GM18519 (cell line): ENCODE data around the gene PABPC1L.
A peak's percentile ranks its signal among the peaks of the same experiment; 100 is the strongest.

Experiments used
- ATAC-seq: cut with Tn5 transposase; IDR thresholded peaks from one replicate; pipeline ENCODE4 v1.9.1; 2021; ENCODE audit warnings: mild to moderate bottlenecking, moderate library complexity; ENCODE audit not compliant: unreplicated experiment, low FRiP score

Gene PABPC1L

GRCh38 chr20:44942264-44942973, 32.6 kb downstream of the PABPC1L start:
- no peak for ATAC-seq

- no peak for ATAC-seq
These were observed 34.0 kb downstream of the PABPC1L start for GRCh38 chr20:44943828-44944227.

- ATAC-seq: no peak
These were observed 35.4 kb downstream of the PABPC1L start for GRCh38 chr20:44945261-44945660.

GRCh38 chr20:44946271-44946852, 36.5 kb downstream of the PABPC1L start:
- no peak for ATAC-seq

- no peak for ATAC-seq
These were observed 38.2 kb downstream of the PABPC1L start for GRCh38 chr20:44948107-44948506.

GRCh38 chr20:44948513-44948912, 38.7 kb downstream of the PABPC1L start:
- ATAC-seq: no peak

- ATAC-seq: no peak
These were observed 40.5 kb downstream of the PABPC1L start for GRCh38 chr20:44950368-44950767.

GRCh38 chr20:44952731-44953130, 42.9 kb downstream of the PABPC1L start:
- ATAC-seq: no peak

- ATAC-seq: no peak
These were observed 44.4 kb downstream of the PABPC1L start for GRCh38 chr20:44954211-44954610.

- no peak for ATAC-seq
These were observed 45.4 kb downstream of the PABPC1L start for GRCh38 chr20:44955270-44955669.

- no peak for ATAC-seq
These were observed 46.5 kb downstream of the PABPC1L start for GRCh38 chr20:44956410-44956809.

GRCh38 chr20:44958276-44958675, 48.4 kb downstream of the PABPC1L start:
- no peak for ATAC-seq

GRCh38 chr20:44959082-44959637, 49.3 kb downstream of the PABPC1L start:
- no peak for ATAC-seq

GRCh38 chr20:44959638-44960102, 49.8 kb downstream of the PABPC1L start:
- no peak for ATAC-seq

GRCh38 chr20:44960103-44960852, 50.4 kb downstream of the PABPC1L start, which contains the start of gene TOMM34:
Gene TOMM34, minus strand, starts transcription at chr20:44960397. Its CDS starts 64 bp downstream, at chr20:44960333.
- peak; percentile 70 for ATAC-seq

GRCh38 chr20:44961011-44961869, 51.4 kb downstream of the PABPC1L start:
- ATAC-seq: no peak

GRCh38 chr20:44961870-44962267, 52.0 kb downstream of the PABPC1L start:
- no peak for ATAC-seq

GRCh38 chr20:44962483-44962882, 52.6 kb downstream of the PABPC1L start:
- no peak for ATAC-seq

- ATAC-seq: no peak
These were observed 53.7 kb downstream of the PABPC1L start for GRCh38 chr20:44963325-44964215.
